Breast epithelium (tissue), 4 donors: ENCODE measurements around the gene PRR22. TPM values are rescaled to one million over a fixed set of nuclear protein-coding genes. Genes with fewer than 3 reads are reported as not detected.
"Not testable (repeated sequence)": the region's sequence is repeated elsewhere in the genome, so short reads cannot be mapped to it uniquely, and the experiment has no call there.

Experiments
- DNase-seq, 2 donors: peaks; one replicate each; pipeline ENCODE4 v3.0.0-alpha.2; 2019; ENCODE audit warnings: low spot score in 2 of 2
- H3K27ac ChIP-seq, 2 donors: fragments of 200-600 bp; sonication (generic) in 1 of 2; one replicate each; pipeline ENCODE4 v1.5.1; 2016 to 2019; ENCODE audit warnings: mild to moderate bottlenecking in 1 of 2
- H3K27me3 ChIP-seq, 2 donors: fragments of 200-600 bp; sonication (generic) in 1 of 2; one replicate each; pipeline versions ENCODE4 v1.5.1 to v1.6.0; 2017 to 2019; ENCODE audit warnings: control low read depth in 1 of 2, mild to moderate bottlenecking in 1 of 2
- H3K36me3 ChIP-seq: fragments of 200-600 bp; one replicate; pipeline ENCODE4 v1.5.1; 2019
- H3K4me1 ChIP-seq, 2 donors: fragments of 200-600 bp; sonication (generic); one replicate each; pipeline ENCODE4 v1.5.1; 2016 to 2019; ENCODE audit warnings: control low read depth in 1 of 2
- H3K4me3 ChIP-seq, 3 donors: fragments of 200-600 bp; sonication (generic); 1 replicate in 2 of 3; 2 replicates in 1 of 3; pipeline ENCODE4 v1.5.1; 2016 to 2019; ENCODE audit warnings: mild to moderate bottlenecking in 3 of 3, moderate library complexity in 2 of 3
- H3K9me3 ChIP-seq, 2 donors: fragments of 200-600 bp; sonication (generic) in 1 of 2; one replicate each; pipeline ENCODE4 v1.5.1; 2016 to 2019; ENCODE audit warnings: control low read depth in 1 of 2
- CTCF ChIP-seq, 3 donors: fragments of 450-650 bp; IDR thresholded peaks; one replicate each; pipeline ENCODE4 v1.5.1; 2016 to 2017; ENCODE audit warnings: antibody characterized with exemption in 3 of 3, mild to moderate bottlenecking in 3 of 3, moderate library complexity in 3 of 3
- POLR2A ChIP-seq: fragments of 450-650 bp; IDR thresholded peaks from one replicate; pipeline ENCODE4 v1.6.1; 2016; ENCODE audit warnings: antibody characterized with exemption, mild to moderate bottlenecking, moderate library complexity
- POLR2AphosphoS5 ChIP-seq, 3 donors: sonication (generic); formaldehyde crosslinking; IDR thresholded peaks; one replicate each; pipeline ENCODE4 v1.6.1; 2017; ENCODE audit warnings: antibody characterized with exemption in 3 of 3
- intact Hi-C: fragments of 100-400 bp; cut with DNase I; formaldehyde crosslinking; loops from one replicate; pipeline ENCODE4 v1.15.1; 2023; ENCODE audit warnings: low total_unique reads
- total RNA-seq, 3 donors: library from RNA; depleted of rRNA; stranded (reverse); fragments of >200 nt; gene quantifications; one replicate each; pipeline ENCODE4 v1.1.0, GENCODE V29; 2016

Gene PRR22
- total RNA-seq, 3 donors from 2014 or later: 0.64 to 2.0 (median 1.2) TPM

GRCh38 chr19:5751709-5752108 lies 32.8 kb downstream of the PRR22 start:
- Histone ChIP-seq H3K27me3 (peaks cover 0 to 2% of the 10 kb centered on the region in 2 donors), H3K9me3 (no peaks in the 10 kb centered on the region), H3K4me3 (no peak overlapping the region), H3K4me1 (no peaks in the 10 kb centered on the region), H3K27ac (no peak overlapping the region), H3K36me3 (no peaks in the 10 kb centered on the region)
- DNase-seq: no peak
- no peak for TF ChIP-seq CTCF (IDR thresholded peaks at IDR 0.05)
- TF ChIP-seq POLR2AphosphoS5 (IDR thresholded peaks at IDR 0.05): no peak
- TF ChIP-seq POLR2A: no peak
- intact Hi-C loops: no loop called here

GRCh38 chr19:5749505-5749904 lies 35.0 kb downstream of the PRR22 start:
- H3K4me1 ChIP-seq: no peaks in the 10 kb centered on the region
- H3K36me3 ChIP-seq: no peaks in the 10 kb centered on the region
- TF ChIP-seq POLR2A: no peak
- TF ChIP-seq POLR2AphosphoS5 (IDR thresholded peaks at IDR 0.05): no peak
- TF ChIP-seq CTCF (IDR thresholded peaks at IDR 0.05): no peak
- intact Hi-C loops: no loop called here
- H3K9me3 ChIP-seq: no peaks in the 10 kb centered on the region
- H3K4me3 ChIP-seq: no peak overlapping the region
- no peak overlapping the region for H3K27ac ChIP-seq
- H3K27me3 ChIP-seq: peaks cover 0 to 4% of the 10 kb centered on the region in 2 donors
- no peak for DNase-seq

GRCh38 chr19:5748920-5749319 lies 35.6 kb downstream of the PRR22 start:
- H3K27ac ChIP-seq, H3K4me1 ChIP-seq, DNase-seq, intact Hi-C loops, H3K36me3 ChIP-seq, H3K4me3 ChIP-seq, H3K27me3 ChIP-seq, H3K9me3 ChIP-seq: not testable (repeated sequence)

GRCh38 chr19:5744999-5745398 lies 39.5 kb downstream of the PRR22 start:
- H3K27me3 ChIP-seq, H3K4me1 ChIP-seq, H3K4me3 ChIP-seq, intact Hi-C loops, DNase-seq, H3K9me3 ChIP-seq, H3K27ac ChIP-seq, H3K36me3 ChIP-seq: not testable (repeated sequence)

GRCh38 chr19:5743630-5744029 lies 40.9 kb downstream of the PRR22 start:
- Histone ChIP-seq H3K27ac (no peak overlapping the region), H3K4me1 (no peaks in the 10 kb centered on the region), H3K9me3 (no peaks in the 10 kb centered on the region), H3K4me3 (no peak overlapping the region), H3K27me3 (peaks cover 0 to 4% of the 10 kb centered on the region in 2 donors), H3K36me3 (no peaks in the 10 kb centered on the region)
- no peak for DNase-seq
- TF ChIP-seq POLR2AphosphoS5 (IDR thresholded peaks at IDR 0.05) (no peak), CTCF (IDR thresholded peaks at IDR 0.05) (no peak), POLR2A (no peak)
- intact Hi-C loops: no loop called here

GRCh38 chr19:5742051-5742450 lies 42.5 kb downstream of the PRR22 start:
- TF ChIP-seq POLR2AphosphoS5 (IDR thresholded peaks at IDR 0.05) (no peak), CTCF (IDR thresholded peaks at IDR 0.05) (no peak), POLR2A (no peak)
- Histone ChIP-seq H3K27me3 (peaks cover 0 to 4% of the 10 kb centered on the region in 2 donors), H3K4me1 (no peaks in the 10 kb centered on the region), H3K36me3 (no peaks in the 10 kb centered on the region), H3K9me3 (no peaks in the 10 kb centered on the region), H3K4me3 (no peak overlapping the region), H3K27ac (no peak overlapping the region)
- intact Hi-C loops: no loop called here
- DNase-seq: no peak
